ENCODE results near the gene MTR.

DNA sequence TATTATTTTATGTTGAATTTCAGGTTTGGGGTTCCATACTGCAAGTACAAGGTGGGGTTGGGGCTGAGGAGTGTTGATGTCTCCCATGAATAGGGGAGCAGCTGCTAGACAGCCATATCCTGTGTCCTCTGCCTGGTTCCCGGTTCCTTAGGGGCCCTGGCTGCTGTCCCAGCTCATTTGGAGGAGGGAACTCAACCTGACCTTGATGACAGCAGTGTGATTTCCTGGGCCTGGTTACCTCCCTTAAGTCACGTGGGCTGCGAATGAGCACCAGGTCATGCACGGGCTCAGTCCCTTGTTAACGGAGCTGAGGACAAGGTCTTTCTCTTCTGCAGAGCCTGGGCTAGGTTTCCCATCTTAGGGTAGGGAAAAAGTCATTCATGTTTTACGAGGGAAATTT, 85.1 kb downstream of the MTR start:
- no peak for TF ChIP-seq EZH2 (IDR thresholded peaks at IDR 0.05; ENCODE audit: borderline replicate concordance, insufficient read depth, low read depth, low read length, poor library complexity, severe bottlenecking)
- TF ChIP-seq, protein P1, sequence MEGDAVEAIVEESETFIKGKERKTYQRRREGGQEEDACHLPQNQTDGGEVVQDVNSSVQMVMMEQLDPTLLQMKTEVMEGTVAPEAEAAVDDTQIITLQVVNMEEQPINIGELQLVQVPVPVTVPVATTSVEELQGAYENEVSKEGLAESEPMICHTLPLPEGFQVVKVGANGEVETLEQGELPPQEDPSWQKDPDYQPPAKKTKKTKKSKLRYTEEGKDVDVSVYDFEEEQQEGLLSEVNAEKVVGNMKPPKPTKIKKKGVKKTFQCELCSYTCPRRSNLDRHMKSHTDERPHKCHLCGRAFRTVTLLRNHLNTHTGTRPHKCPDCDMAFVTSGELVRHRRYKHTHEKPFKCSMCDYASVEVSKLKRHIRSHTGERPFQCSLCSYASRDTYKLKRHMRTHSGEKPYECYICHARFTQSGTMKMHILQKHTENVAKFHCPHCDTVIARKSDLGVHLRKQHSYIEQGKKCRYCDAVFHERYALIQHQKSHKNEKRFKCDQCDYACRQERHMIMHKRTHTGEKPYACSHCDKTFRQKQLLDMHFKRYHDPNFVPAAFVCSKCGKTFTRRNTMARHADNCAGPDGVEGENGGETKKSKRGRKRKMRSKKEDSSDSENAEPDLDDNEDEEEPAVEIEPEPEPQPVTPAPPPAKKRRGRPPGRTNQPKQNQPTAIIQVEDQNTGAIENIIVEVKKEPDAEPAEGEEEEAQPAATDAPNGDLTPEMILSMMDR (IDR thresholded peaks at IDR 0.05) = no peak
